GM18907 (cell line): ENCODE results near the gene RGS11.
"Not testable (repeated sequence)": the region's sequence is repeated elsewhere in the genome, so short reads cannot be mapped to it uniquely, and the experiment has no call there.

Source experiments
- ATAC-seq: cut with Tn5 transposase; IDR thresholded peaks from one replicate; pipeline ENCODE4 v1.9.1; 2021; ENCODE audit warnings: mild to moderate bottlenecking, moderate library complexity; ENCODE audit not compliant: unreplicated experiment

RGS11 gene

GRCh38 chr16:280991-281659 lies 5.4 kb upstream of the RGS11 start:
- no peak for ATAC-seq

- ATAC-seq = no peak
Observed at GRCh38 chr16:280552-280951, 4.8 kb upstream of the RGS11 start, which contains the start of gene ARHGDIG. ARHGDIG (plus strand) TSS chr16:280591; CDS start chr16:280681, 90 bp downstream.

GRCh38 chr16:280005-280460 lies 4.3 kb upstream of the RGS11 start:
- ATAC-seq = no peak

- ATAC-seq = no peak
Observed at GRCh38 chr16:279531-279930, 3.8 kb upstream of the RGS11 start.

DNA sequence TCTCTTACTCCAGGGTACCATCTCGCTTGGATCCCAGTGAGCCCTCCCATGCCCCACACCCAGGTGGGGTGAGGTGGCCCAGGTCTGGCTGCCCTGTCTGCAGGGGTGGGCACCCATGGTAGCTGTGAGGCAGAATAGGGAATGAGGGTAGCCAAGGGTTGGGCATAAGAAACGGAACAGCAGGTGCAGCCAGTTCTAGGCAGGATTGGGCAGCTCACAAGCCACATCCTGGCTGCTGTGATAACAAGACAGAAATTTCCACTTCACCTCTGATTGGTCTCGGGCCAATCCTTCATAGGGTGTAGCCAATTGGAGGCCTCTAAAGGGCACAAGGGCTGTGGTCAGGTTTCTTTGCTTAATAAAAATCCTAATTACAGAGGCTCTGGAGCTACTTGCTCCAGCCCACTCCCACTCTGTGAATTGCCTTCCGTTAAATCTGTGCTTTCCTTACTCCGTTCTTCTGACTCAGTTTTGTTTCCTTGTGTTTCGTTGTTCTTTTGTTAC lies 3.2 kb upstream of the RGS11 start:
- ATAC-seq = no peak

GRCh38 chr16:276426-277077 lies 808 bp upstream of the RGS11 start:
- no peak for ATAC-seq

- ATAC-seq = no peak
Observed at GRCh38 chr16:275041-275641, 603 bp downstream of the RGS11 start.

DNA sequence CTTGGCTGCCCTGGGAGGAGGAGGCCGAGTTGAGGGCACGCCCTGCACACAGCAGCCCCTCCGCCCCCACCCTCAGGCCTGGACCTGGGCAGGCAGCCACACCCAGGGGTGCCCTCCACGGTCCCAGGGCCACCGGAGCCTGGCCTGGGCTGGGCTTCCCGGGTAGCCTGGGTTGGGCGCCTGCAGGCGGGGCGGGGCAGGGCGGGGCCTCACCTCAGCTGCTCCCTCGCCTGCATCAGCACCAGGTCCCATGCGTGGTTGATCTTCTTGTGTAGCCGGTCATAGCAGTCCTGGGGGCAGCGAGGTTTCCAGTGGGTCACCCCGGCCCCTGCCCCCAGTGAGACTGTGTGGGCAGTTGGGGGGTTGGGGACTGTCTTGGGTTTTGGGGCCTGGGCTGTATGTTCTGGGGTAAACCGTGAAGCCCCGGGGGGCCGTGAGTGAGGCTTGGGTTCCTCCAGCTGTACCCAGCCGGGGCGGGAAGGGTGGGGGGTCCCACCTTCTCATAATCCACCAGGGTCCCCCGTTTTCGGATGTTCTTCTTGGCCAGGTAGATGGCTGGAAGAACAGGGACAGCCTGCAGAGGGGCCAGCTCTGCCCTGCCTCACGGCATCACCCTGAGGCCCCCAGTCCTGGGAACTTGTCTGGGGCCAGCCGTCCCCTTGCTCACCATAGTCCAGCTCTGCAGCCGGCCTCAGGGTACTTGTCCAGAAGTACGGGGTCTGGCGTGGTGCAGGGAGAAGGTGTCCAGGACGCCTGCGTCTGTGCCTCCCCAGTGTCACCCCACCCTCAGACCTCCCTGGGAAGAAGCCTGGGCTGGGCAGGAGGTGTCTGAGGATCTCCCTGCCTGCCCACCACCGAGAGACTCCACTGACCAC lies 2.0 kb downstream of the RGS11 start:
- no peak for ATAC-seq

GRCh38 chr16:272633-273546 lies 2.9 kb downstream of the RGS11 start:
- ATAC-seq = no peak

DNA sequence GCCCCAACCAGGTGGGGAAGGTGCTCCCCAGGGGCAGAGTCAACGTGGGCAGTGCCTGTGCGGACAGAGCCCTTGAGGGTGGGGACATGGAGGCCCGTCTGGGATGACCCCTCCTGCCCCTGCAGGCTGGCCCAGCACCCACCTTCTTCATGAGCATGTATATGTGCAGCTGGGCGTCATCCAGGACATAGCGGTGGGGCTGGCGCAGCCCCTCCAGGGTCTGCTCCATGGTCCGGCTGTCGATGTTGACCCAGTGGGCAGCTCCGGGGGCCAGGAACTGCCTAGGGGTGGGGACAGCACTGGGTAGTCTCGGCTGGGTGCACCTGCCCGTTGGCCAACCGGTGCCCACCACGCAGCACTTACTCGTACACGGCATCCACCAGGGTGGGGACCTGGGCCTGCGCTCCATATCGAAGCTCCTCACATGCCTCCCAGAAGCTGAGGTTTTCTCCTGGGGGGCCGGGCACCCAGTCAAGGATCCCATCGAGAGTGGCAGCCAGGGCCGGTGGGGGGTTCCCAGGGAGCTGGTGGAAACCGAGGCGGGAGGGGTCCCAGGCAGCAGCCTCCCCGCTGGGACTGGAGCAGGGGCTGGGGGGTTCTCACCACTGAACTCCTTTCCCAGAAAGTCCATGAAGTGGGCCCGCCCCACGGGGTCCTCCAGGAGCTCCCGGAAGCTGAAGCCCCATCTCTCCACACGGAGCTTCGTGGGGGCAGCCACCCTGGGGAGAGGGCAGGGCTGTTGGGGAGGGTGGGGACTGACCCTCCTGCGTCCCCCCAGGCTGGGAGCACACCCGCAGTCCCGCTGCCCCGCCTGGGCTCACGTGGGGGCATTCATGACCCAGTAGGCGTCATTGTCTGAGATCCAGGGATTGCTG lies 5.1 kb downstream of the RGS11 start:
- no peak for ATAC-seq

GRCh38 chr16:269061-269796 lies 6.5 kb downstream of the RGS11 start:
- ATAC-seq = no peak

DNA sequence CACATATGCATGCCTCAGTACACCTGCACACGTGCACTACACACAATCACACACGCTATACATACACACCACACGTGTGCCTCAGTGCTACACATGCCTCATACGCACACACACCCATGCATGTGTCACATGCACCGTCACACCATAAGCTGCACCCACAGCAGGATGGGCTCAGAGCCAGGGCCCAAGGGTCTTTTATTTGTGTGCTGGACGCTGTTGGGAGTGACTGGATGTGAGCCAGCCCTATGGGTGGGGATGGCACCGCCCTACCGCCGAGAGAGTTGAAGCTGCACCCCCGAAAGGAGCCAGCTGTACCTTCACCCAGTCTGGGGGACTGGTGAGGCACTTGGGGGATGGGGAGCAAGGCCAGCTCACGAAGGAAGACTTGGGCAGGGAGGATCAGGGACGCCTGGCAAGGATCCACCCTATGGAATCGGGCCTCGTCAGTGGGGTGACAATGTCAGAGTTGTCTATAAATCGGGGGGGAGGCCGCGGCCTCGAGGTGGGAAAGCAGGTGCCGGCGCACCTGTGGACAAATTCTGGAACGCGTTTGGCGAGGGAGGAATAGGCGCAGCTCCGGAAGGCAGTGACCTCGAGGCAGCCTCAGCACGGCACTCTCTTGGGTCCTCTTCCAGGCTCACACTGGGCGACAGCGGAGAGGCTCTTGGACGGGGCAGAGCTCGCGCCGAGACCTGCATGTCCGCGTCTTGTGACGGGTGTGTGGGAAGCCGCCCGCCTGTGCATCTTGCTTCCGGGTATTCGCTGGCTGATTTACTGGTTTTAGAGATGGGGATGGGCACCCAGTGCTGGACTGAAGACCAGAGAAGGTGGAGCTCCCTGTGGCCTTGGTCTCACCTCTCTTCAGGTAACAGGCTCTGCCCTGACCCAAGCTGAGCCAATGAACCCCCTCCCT lies 7.3 kb downstream of the RGS11 start:
- no peak for ATAC-seq

DNA sequence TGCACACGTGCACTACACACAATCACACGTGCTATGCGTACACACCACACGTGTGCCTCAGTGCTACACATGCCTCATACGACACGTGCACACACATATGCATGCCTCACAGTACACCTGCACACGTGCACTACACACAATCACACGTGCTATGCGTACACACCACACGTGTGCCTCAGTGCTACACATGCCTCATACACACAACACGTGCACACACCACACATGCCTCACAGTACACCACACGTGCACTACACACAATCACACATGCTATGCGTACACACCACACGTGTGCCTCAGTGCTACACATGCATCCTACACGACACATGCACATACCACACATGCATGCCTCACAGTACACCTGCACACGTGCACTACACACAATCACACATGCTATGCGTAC lies 8.2 kb downstream of the RGS11 start:
- not testable (repeated sequence) for ATAC-seq

- ATAC-seq = no peak
Observed at GRCh38 chr16:266258-267164, 9.2 kb downstream of the RGS11 start.

DNA sequence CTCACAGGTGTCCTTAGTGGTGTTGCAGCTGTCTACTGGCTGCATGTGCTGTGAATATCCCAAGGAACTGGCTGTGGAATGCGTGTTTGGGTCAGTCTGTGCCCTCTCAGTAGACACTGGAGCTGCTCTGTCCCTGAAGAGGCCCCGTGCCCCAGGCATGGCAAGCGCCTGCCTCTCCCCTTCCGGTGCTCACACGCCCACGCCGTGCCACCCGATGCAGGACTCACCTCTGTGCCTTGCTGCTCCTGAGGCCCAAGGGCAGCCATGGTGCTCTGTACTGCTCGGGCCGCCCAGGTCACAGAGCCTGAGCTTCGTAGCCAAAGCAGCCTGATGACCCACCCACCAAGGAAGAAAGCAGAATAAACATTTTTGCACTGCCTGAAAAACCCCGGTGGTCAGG lies 10.0 kb downstream of the RGS11 start:
- ATAC-seq = no peak

DNA sequence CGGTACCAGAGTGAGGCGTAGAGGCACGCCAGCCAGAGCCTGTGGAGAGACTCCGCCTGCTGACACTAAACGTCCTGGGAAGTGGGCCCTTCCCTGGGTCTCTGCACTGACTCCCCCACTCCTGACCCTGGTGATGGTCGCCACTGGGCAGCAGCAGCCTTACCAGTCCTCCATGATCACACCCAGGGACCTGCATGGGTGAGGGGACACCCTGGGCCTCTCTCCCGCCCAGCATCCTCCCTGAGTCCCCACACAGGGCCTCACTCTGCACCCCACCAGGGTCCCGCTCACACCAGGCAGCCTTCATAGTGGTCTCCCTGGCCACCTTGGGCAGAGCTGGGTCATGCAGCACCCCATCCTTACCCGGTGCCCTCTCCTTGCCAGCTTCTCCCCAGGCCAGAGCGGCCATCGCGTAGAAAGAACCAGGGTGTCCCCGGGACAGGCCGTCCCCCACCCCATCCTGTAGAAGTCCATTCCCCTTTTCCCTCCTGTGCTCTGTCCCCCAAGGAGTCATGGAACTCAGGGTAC lies 10.7 kb downstream of the RGS11 start:
- no peak for ATAC-seq
